ENCODE results near the gene ACVRL1. TPM values are rescaled to one million over a fixed set of nuclear protein-coding genes. Genes with fewer than 3 reads are reported as not detected.

ACVRL1 gene
- total RNA-seq = not detected

DNA sequence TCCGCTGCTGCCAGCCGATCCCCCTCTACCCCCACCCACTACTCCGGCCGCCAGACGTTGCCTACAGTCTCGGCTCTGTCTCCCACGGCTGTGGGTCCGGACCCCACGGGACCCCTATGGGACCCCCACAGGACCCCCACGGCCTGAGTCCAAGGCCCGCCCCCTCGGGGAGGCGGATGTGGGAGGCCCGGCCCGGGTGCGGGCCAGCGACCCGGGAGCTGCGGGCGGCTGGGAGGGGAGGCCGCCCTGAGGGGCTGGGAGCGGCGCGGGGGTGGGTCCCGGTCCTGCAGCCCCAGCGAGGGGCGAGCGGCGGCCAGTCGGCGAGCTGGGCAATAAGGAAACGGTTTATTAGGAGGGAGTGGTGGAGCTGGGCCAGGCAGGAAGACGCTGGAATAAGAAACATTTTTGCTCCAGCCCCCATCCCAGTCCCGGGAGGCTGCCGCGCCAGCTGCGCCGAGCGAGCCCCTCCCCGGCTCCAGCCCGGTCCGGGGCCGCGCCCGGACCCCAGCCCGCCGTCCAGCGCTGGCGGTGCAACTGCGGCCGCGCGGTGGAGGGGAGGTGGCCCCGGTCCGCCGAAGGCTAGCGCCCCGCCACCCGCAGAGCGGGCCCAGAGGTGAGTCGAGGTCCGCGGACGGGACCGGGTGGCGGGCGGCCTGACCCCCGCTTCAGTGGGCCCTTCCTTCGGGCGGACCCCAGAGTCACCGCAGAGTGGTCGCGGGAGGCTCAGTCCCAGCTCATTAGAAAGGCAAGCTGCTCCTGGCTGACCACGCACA, at the start of gene ACVRL1:
TSS of gene ACVRL1 (plus strand) at position 422 of the 773 bp plus-strand sequence. CDS start 4,971 bp downstream, outside the sequence.
- Mint-ChIP-seq H3K27me3 (peaks cover 29% of the 10 kb centered on the region), H3K9me3 (ENCODE audit: low read depth) (no peaks in the 10 kb centered on the region), H3K36me3 (no peaks in the 10 kb centered on the region), H3K4me3 (no peak within 1 kb of the TSS), H3K4me1 (no peaks in the 10 kb centered on the region), H3K27ac (no peak within 1 kb of the TSS)
- CTCF ChIA-PET = interaction anchor here (1.7 kb wide), 1 partner anchor 16 kb away, joined by 4 read pairs; no protein-coding TSS in a partner anchor
- ATAC-seq (no peak), DNase-seq (no peak)

DNA sequence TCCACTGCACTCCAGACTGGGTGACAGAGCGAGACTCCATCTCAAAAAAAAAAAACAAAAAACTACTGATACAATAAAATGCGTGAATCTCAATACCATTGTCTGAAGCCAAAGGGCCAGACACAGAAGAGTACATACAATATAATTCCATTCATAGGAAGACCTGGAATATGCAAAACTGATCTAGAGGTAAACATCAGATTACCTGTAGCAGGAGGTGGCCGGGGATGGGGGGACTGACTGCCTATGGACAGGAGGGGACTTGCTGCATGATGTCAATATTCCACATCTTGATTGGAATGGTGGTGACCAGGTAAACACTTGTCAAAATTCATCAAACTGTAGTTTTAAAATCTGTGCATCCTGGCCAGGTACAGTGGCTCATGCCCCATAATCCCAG, 46.3 kb upstream of the ACVRL1 start:
- peaks cover 53% of the 10 kb centered on the region for H3K27me3 Mint-ChIP-seq
- CTCF ChIA-PET = no interaction called here
- ATAC-seq = no peak
- no peak overlapping the region for H3K4me3 Mint-ChIP-seq
- no peaks in the 10 kb centered on the region for H3K4me1 Mint-ChIP-seq
- no peaks in the 10 kb centered on the region for H3K36me3 Mint-ChIP-seq
- H3K9me3 Mint-ChIP-seq (ENCODE audit: low read depth) = no peaks in the 10 kb centered on the region
- H3K27ac Mint-ChIP-seq = no peak overlapping the region
- DNase-seq = no peak

DNA sequence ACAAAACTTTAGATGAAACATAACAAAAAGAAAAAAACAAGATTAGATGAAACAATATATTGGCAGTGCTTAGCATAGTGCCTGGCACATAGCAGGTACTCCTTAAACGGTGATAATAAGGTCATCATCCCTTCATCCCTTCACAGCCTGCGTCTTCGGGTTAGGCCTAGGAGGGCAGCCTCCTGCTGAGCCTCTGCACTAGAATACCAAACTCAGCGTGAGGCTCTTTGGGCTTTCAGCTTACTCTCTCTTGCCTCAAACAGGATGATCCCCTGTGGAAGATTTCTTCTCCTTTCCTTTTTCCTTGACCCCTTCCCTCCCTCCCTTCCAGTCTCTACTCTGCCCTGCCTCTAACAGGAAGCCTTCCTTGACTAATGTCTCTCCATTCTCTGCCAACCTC, 44.4 kb upstream of the ACVRL1 start:
- Mint-ChIP-seq H3K36me3 (no peaks in the 10 kb centered on the region), H3K9me3 (ENCODE audit: low read depth) (no peaks in the 10 kb centered on the region), H3K27me3 (peaks cover 58% of the 10 kb centered on the region), H3K4me1 (no peaks in the 10 kb centered on the region), H3K4me3 (no peak overlapping the region), H3K27ac (no peak overlapping the region)
- CTCF ChIA-PET = interaction anchor here (0.9 to 1.0 kb wide), 2 partner anchors 12 to 49 kb away, joined by 3 read pairs; no protein-coding TSS in a partner anchor
- DNase-seq = no peak
- ATAC-seq = no peak

DNA sequence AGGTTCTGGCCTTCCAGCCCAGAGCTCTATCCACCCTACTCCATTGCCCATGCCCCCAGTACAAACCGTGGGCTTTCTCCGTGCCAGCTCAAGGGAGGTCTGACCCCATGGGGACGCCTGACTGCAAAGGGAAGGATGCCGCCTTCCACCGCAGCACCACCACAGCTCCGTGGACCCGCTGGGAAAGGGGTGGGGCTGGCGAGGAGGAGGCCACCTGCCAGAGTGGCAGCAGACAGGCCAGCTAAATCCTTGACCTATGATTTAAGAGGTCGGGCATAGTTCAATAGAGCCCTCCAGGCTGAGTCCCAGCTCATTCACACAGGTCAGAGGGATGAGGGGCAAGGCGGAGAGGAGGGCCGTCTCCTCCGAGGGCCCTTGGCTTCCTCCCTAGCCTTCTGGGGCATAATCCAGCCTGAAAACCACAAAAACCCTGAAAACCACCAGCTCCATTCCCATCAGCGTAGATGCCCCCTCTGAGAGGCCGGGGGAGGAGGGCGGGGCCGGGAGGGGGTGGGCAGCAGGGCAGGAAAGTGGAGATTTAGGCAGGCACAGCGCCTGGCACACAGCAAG, 43.9 kb upstream of the ACVRL1 start:
- peaks cover 63% of the 10 kb centered on the region for H3K27me3 Mint-ChIP-seq
- no peak overlapping the region for H3K4me3 Mint-ChIP-seq
- no peak for DNase-seq
- no peak overlapping the region for H3K27ac Mint-ChIP-seq
- CTCF ChIA-PET = interaction anchor here (0.9 kb wide), 1 partner anchor 49 kb away, joined by 3 read pairs; no protein-coding TSS in a partner anchor
- H3K4me1 Mint-ChIP-seq = no peaks in the 10 kb centered on the region
- H3K36me3 Mint-ChIP-seq = no peaks in the 10 kb centered on the region
- no peaks in the 10 kb centered on the region for H3K9me3 Mint-ChIP-seq (ENCODE audit: low read depth)
- ATAC-seq = no peak

DNA sequence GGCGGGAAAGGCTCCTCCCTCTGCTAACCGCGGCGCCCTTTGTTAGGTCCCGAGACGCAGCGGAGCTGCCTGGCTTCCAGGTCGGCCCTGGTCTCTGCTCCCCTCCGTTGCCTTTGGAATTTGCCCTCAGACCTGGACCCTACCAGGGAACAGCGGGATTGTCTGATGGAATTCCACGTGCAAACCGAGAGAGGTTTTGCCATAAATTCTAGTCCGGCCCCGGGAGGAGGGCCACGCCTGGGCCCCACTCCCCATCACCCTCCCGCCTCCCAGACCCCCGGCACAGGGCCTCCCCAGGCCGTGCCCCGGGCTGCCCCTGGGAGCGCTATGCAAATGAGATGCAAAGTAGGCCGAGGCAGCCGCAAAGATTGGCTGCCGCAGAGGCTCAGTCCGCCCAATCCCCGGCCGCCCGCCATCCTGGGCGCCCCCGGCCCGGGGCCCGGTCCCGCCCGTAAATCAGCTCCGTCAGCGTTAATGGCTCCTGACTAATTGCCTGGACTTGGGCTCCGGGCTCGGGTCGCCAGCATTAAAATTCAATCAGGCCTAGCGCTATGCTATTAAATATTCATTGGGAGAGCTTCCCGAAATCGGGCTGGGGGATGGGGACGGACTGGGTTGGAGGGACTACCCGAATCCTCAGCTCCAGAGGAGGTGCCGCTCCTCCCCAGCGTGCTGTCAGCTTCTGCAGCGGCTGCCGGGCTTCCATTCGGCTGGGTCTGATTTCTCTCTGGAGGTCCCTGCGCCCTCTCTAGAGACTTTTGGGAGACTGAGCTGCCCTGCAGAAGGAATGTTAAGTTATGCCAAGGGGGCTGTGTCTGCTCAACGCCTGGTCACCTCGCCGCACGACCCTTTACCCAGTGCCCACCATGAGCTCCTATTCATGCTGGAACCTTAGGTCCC, 43.1 kb upstream of the ACVRL1 start:
- Mint-ChIP-seq H3K4me3 (no peak overlapping the region), H3K27me3 (peaks cover 70% of the 10 kb centered on the region), H3K36me3 (no peaks in the 10 kb centered on the region), H3K27ac (no peak overlapping the region), H3K4me1 (no peaks in the 10 kb centered on the region), H3K9me3 (ENCODE audit: low read depth) (no peaks in the 10 kb centered on the region)
- CTCF ChIA-PET = interaction anchor here (1.5 kb wide), 1 partner anchor 11 kb away, joined by 4 read pairs; no protein-coding TSS in a partner anchor
- DNase-seq (no peak), ATAC-seq (no peak)

DNA sequence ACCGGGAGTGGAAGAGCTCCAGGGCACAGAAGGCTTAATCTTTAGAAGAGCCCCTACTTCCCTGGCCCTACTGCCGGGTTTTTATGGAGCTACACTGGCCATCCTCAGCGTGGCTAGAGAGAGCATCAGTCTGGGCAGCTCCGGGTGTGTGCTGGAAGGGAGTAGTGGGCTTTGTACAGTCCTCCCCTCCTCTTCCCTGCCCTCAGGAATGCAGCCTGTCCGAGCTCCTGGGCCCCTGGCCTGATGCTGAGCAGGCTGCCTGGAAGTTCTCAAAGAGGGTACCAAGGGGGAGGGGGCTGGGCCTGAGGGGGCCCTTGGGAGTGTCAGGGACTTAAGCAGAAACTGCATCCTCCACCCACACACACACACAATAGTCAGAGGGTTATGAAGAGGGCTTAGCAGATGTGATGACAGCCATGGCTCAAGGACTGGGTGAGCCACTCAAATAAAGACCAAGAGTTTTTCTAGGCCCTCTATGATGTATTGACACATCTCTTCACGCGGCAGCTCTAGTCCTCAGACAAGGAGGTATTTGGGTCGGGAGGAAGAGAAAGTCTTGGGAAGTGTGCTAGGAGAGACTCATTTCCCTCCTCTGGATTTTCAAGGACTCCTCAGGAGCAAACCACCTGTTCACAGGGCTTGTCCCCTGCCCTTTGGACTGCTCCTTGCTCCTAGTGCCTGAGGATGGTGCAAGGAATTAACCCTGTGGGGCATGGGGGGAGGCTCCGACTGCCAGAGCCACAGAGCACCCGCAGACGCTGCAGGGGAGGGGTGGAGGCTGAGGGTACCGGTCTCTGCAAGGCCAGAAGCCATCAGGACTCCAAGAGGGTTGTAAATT, 42.3 kb upstream of the ACVRL1 start:
- no peaks in the 10 kb centered on the region for H3K4me1 Mint-ChIP-seq
- no peaks in the 10 kb centered on the region for H3K9me3 Mint-ChIP-seq (ENCODE audit: low read depth)
- ATAC-seq (no peak), DNase-seq (no peak)
- no peaks in the 10 kb centered on the region for H3K36me3 Mint-ChIP-seq
- peaks cover 76% of the 10 kb centered on the region for H3K27me3 Mint-ChIP-seq
- no peak overlapping the region for H3K4me3 Mint-ChIP-seq
- no peak overlapping the region for H3K27ac Mint-ChIP-seq
- CTCF ChIA-PET = interaction anchor here (1.5 kb wide), 1 partner anchor 10 kb away, joined by 4 read pairs; no protein-coding TSS in a partner anchor

DNA sequence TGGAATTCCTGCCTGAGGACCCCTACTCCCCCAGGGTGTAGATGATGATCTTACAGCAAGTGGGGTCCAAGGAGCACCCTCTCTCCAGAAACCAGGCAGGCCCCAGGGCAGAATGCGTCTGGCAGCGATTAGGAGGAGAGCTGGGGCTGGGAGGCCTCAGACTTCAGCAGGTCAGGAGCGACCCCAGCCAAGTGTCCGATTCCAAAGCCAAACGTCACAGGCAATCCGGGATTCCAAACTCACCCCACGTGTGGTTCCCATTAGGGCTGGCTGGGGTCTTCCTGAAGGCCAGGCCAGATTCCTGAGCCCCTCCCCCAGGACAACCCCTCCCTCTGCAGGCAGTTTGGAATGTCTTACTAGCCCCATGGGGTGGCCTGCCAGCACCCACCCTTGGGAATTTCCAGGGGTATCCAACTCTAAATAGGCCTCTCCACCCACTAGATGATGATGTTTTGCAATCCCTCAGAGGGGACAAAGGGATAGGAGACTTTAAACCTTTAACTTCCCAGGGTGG, 41.5 kb upstream of the ACVRL1 start:
- Mint-ChIP-seq H3K27ac (no peak overlapping the region), H3K4me3 (no peak overlapping the region), H3K9me3 (ENCODE audit: low read depth) (no peaks in the 10 kb centered on the region), H3K27me3 (peaks cover 81% of the 10 kb centered on the region), H3K4me1 (peaks cover 3% of the 10 kb centered on the region), H3K36me3 (no peaks in the 10 kb centered on the region)
- ATAC-seq (no peak), DNase-seq (no peak)
- CTCF ChIA-PET = interaction anchor here (1.5 kb wide), 1 partner anchor 9 kb away, joined by 4 read pairs; no protein-coding TSS in a partner anchor

DNA sequence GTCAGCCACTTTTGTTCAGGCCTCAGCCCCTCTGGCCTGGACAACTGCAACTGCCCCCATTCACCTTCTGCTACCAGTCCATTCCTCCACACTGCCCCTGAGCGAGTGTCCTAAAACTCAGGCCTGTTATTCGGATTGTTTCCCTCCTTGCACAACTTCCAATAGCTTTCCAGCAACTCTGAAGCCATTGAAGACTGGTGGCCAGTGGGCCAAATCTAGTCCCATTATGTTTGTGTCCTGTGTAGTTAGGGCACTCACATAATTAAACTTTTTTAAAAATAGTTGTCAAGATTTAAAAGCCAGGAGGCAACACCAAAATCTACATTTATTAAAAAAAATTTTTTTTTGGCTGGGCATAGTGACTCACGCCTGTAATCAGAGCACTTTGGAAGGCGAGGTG, 41.0 kb upstream of the ACVRL1 start:
- Mint-ChIP-seq H3K4me1 (peaks cover 3% of the 10 kb centered on the region), H3K27ac (no peak overlapping the region), H3K9me3 (ENCODE audit: low read depth) (no peaks in the 10 kb centered on the region), H3K27me3 (peaks cover 82% of the 10 kb centered on the region), H3K36me3 (no peaks in the 10 kb centered on the region), H3K4me3 (no peak overlapping the region)
- no peak for DNase-seq
- no peak for ATAC-seq
- CTCF ChIA-PET = interaction anchor here (1.0 to 1.6 kb wide), 2 partner anchors 45 to 159 kb away, joined by 3 read pairs; no protein-coding TSS in a partner anchor

DNA sequence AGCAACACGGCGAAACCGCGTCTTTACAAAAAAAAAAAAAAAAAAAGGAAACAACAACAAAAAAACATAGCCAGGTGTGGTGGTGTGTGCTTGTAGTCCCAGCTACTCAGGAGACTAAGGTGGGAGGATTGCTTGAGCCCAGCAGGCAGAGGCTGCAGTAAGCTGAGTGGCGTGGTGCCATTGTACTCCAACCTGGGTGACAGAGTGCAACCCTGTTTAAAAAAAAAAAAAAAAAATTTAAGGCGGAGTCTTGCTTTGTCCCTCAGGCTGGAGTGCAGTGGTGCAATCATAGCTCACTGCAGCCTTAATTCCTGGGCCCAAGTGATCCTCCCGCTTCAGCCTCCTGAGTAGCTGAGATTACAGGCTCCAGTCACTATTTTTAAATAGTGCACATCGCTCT, 40.5 kb upstream of the ACVRL1 start:
- Mint-ChIP-seq H3K9me3 (ENCODE audit: low read depth) (no peaks in the 10 kb centered on the region), H3K27me3 (peaks cover 82% of the 10 kb centered on the region), H3K4me1 (peaks cover 3% of the 10 kb centered on the region), H3K27ac (no peak overlapping the region), H3K36me3 (no peaks in the 10 kb centered on the region), H3K4me3 (no peak overlapping the region)
- CTCF ChIA-PET = interaction anchor here (1.0 to 1.6 kb wide), 2 partner anchors 46 to 159 kb away, joined by 3 read pairs; no protein-coding TSS in a partner anchor
- ATAC-seq = no peak
- no peak for DNase-seq

DNA sequence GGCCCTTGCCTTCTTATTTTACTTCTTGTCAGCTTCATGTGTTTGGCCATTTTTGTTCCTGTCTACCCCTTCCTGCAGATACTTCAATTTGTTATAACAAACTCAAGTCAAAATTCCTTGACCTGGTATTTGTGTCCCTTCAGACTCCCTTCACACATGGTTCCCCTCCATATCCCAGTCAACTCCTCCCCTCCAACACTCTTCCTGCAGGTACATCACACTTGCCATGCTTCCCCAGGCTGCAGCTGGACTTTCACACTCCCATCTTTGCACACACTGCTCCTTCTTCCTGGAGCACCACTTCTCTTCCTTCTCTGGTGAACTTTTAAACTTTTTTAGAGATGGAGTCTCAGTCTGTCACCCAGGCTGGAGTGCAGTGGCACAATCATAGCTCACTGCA, 39.9 kb upstream of the ACVRL1 start:
- no peak overlapping the region for H3K27ac Mint-ChIP-seq
- no peaks in the 10 kb centered on the region for H3K36me3 Mint-ChIP-seq
- no peaks in the 10 kb centered on the region for H3K9me3 Mint-ChIP-seq (ENCODE audit: low read depth)
- no peak for ATAC-seq
- peaks cover 3% of the 10 kb centered on the region for H3K4me1 Mint-ChIP-seq
- CTCF ChIA-PET = interaction anchor here (1.0 to 1.6 kb wide), 2 partner anchors 46 to 158 kb away, joined by 3 read pairs; no protein-coding TSS in a partner anchor
- peaks cover 79% of the 10 kb centered on the region for H3K27me3 Mint-ChIP-seq
- H3K4me3 Mint-ChIP-seq = no peak overlapping the region
- no peak for DNase-seq

DNA sequence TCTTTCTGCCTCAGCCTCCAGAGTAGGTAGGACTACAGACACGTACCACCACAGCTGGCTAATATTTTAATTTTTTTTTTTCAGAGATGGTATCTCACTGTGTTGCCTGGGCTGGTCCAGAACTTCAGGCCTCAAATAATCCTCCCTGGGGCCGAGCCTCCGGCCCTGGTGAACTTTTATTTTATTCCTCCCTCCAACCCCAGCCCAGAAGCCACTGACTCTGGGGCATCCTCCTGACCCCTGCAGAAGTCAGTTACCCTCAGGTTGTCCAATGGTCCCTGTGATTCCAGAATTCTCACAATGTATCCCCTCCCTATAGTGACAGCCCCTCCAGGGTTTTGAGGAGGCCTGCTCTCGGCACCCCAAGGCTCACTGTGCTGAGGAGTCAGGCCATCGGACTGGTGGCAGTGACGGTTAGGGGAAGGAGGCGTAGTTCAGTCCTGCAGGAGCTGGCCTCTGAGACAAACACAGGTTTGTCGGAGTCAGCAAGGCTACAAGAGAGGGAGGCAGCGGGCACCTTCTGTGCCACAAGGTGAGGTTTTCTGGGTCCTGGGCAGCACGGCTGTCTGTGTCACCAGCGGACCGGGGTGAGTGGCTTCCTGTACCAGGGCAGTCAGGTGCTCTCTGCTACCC, 39.4 kb upstream of the ACVRL1 start:
- no peak for ATAC-seq
- no peaks in the 10 kb centered on the region for H3K36me3 Mint-ChIP-seq
- H3K4me1 Mint-ChIP-seq = peaks cover 3% of the 10 kb centered on the region
- no peaks in the 10 kb centered on the region for H3K9me3 Mint-ChIP-seq (ENCODE audit: low read depth)
- peaks cover 74% of the 10 kb centered on the region for H3K27me3 Mint-ChIP-seq
- H3K4me3 Mint-ChIP-seq = no peak overlapping the region
- CTCF ChIA-PET = interaction anchor here (1.6 kb wide), 1 partner anchor 47 kb away, joined by 3 read pairs; no protein-coding TSS in a partner anchor
- H3K27ac Mint-ChIP-seq = no peak overlapping the region
- no peak for DNase-seq

All from activated CD8-positive, alpha-beta memory T cell treated with anti-CD3 and anti-CD28 coated beads, Interleukin-2, amount 10 ng/mL, durations not matched to agents 7 days and 5 days (primary cell).